Stimulated activated memory B cell treated with anti-CD40 and anti-IgM and Interleukin-4, amounts not matched to agents 10 μg/mL and 1 μg/mL and 100 μg/mL, for 72 hours (primary cell): ENCODE results near the gene SCN2B.
"Not testable (repeated sequence)": the region's sequence is repeated elsewhere in the genome, so short reads cannot be mapped to it uniquely, and the experiment has no call there.

Experiments
- ATAC-seq: fragments of 150-1000 bp; cut with Tn5 transposase; 2 replicates; pipeline ENCODE4 v1.10.0; 2021
- H3K27ac Mint-ChIP-seq: one replicate; pipeline ENCODE4 v1.8.0; 2022; ENCODE audit warnings: mild to moderate bottlenecking, mixed read lengths
- H3K27me3 Mint-ChIP-seq: one replicate; pipeline ENCODE4 v1.8.0; 2022; ENCODE audit warnings: mixed read lengths
- H3K36me3 Mint-ChIP-seq: one replicate; pipeline ENCODE4 v1.8.0; 2022; ENCODE audit warnings: mixed read lengths
- H3K4me1 Mint-ChIP-seq: one replicate; pipeline ENCODE4 v1.8.0; 2022; ENCODE audit warnings: mixed read lengths
- H3K4me3 Mint-ChIP-seq: one replicate; pipeline ENCODE4 v1.8.0; 2022; ENCODE audit warnings: mild to moderate bottlenecking, moderate library complexity, mixed read lengths
- H3K9me3 Mint-ChIP-seq: one replicate; pipeline ENCODE4 v1.8.0; 2022; ENCODE audit warnings: mixed read lengths

The SCN2B gene

GRCh38 chr11:118198370-118198769 lies 21.9 kb upstream of the SCN2B start:
- Mint-ChIP-seq H3K9me3 (peaks cover 3% of the 10 kb centered on the region), H3K4me1 (peaks cover 16% of the 10 kb centered on the region), H3K4me3 (no peak overlapping the region), H3K27me3 (no peaks in the 10 kb centered on the region), H3K27ac (peak overlapping the region; percentile 60), H3K36me3 (peaks cover 8% of the 10 kb centered on the region)
- ATAC-seq = peak; percentile 80

- Mint-ChIP-seq H3K27me3 (peaks cover 14% of the 10 kb centered on the region), H3K9me3 (peaks cover 15% of the 10 kb centered on the region), H3K4me3 (no peak overlapping the region), H3K27ac (no peak overlapping the region), H3K36me3 (peaks cover 18% of the 10 kb centered on the region), H3K4me1 (peaks cover 24% of the 10 kb centered on the region)
- no peak for ATAC-seq
Observed at GRCh38 chr11:118194835-118195627, 18.6 kb upstream of the SCN2B start.

GRCh38 chr11:118193910-118194566 lies 17.6 kb upstream of the SCN2B start:
- ATAC-seq = peak; percentile 24
- peaks cover 24% of the 10 kb centered on the region for H3K4me1 Mint-ChIP-seq
- H3K36me3 Mint-ChIP-seq = peaks cover 18% of the 10 kb centered on the region
- no peak overlapping the region for H3K4me3 Mint-ChIP-seq
- H3K9me3 Mint-ChIP-seq = peaks cover 15% of the 10 kb centered on the region
- H3K27me3 Mint-ChIP-seq = peaks cover 24% of the 10 kb centered on the region
- peak overlapping the region; percentile 42 for H3K27ac Mint-ChIP-seq

- peaks cover 13% of the 10 kb centered on the region for H3K4me1 Mint-ChIP-seq
- peaks cover 17% of the 10 kb centered on the region for H3K9me3 Mint-ChIP-seq
- peaks cover 18% of the 10 kb centered on the region for H3K36me3 Mint-ChIP-seq
- H3K27me3 Mint-ChIP-seq = peaks cover 35% of the 10 kb centered on the region
- not testable (repeated sequence) for ATAC-seq, H3K27ac Mint-ChIP-seq, H3K4me3 Mint-ChIP-seq
Observed at GRCh38 chr11:118192817-118193216, 16.4 kb upstream of the SCN2B start.

- not testable (repeated sequence) for ATAC-seq, H3K27ac Mint-ChIP-seq, H3K4me3 Mint-ChIP-seq
- Mint-ChIP-seq H3K27me3 (peaks cover 46% of the 10 kb centered on the region), H3K4me1 (peaks cover 20% of the 10 kb centered on the region), H3K36me3 (peaks cover 18% of the 10 kb centered on the region), H3K9me3 (peaks cover 17% of the 10 kb centered on the region)
Observed at GRCh38 chr11:118190942-118191506, 14.6 kb upstream of the SCN2B start.

GRCh38 chr11:118186346-118187107 lies 10.1 kb upstream of the SCN2B start:
- peaks cover 55% of the 10 kb centered on the region for H3K27me3 Mint-ChIP-seq
- no peak overlapping the region for H3K4me3 Mint-ChIP-seq
- no peak for ATAC-seq
- peaks cover 8% of the 10 kb centered on the region for H3K9me3 Mint-ChIP-seq
- no peaks in the 10 kb centered on the region for H3K36me3 Mint-ChIP-seq
- H3K27ac Mint-ChIP-seq = no peak overlapping the region
- peaks cover 7% of the 10 kb centered on the region for H3K4me1 Mint-ChIP-seq

GRCh38 chr11:118184784-118185579 lies 8.5 kb upstream of the SCN2B start:
- Mint-ChIP-seq H3K4me1 (peaks cover 7% of the 10 kb centered on the region), H3K36me3 (no peaks in the 10 kb centered on the region), H3K9me3 (peaks cover 4% of the 10 kb centered on the region), H3K4me3 (no peak overlapping the region), H3K27ac (no peak overlapping the region), H3K27me3 (peaks cover 53% of the 10 kb centered on the region)
- peak; percentile 66 for ATAC-seq

- H3K27me3 Mint-ChIP-seq = peaks cover 53% of the 10 kb centered on the region
- H3K9me3 Mint-ChIP-seq, H3K4me3 Mint-ChIP-seq, H3K4me1 Mint-ChIP-seq, H3K27ac Mint-ChIP-seq, H3K36me3 Mint-ChIP-seq, ATAC-seq: not testable (repeated sequence)
Observed at GRCh38 chr11:118183691-118184090, 7.3 kb upstream of the SCN2B start.

GRCh38 chr11:118180300-118180703 lies 3.9 kb upstream of the SCN2B start:
- Mint-ChIP-seq H3K4me1 (no peaks in the 10 kb centered on the region), H3K4me3 (no peak overlapping the region), H3K36me3 (no peaks in the 10 kb centered on the region), H3K9me3 (peaks cover 2% of the 10 kb centered on the region), H3K27ac (no peak overlapping the region), H3K27me3 (peaks cover 55% of the 10 kb centered on the region)
- peak; percentile 16 for ATAC-seq

GRCh38 chr11:118176778-118177134 lies 317 bp upstream of the SCN2B start:
- peaks cover 62% of the 10 kb centered on the region for H3K27me3 Mint-ChIP-seq
- H3K36me3 Mint-ChIP-seq = no peaks in the 10 kb centered on the region
- ATAC-seq = no peak
- no peaks in the 10 kb centered on the region for H3K9me3 Mint-ChIP-seq
- H3K27ac Mint-ChIP-seq = no peak overlapping the region
- no peak overlapping the region for H3K4me3 Mint-ChIP-seq
- H3K4me1 Mint-ChIP-seq = no peaks in the 10 kb centered on the region

GRCh38 chr11:118175031-118175992 lies 1.1 kb downstream of the SCN2B start:
- Mint-ChIP-seq H3K4me1 (no peaks in the 10 kb centered on the region), H3K27ac (no peak overlapping the region), H3K27me3 (peaks cover 58% of the 10 kb centered on the region), H3K36me3 (no peaks in the 10 kb centered on the region), H3K9me3 (no peaks in the 10 kb centered on the region), H3K4me3 (no peak overlapping the region)
- ATAC-seq = no peak

GRCh38 chr11:118174006-118174567 lies 2.4 kb downstream of the SCN2B start:
- Mint-ChIP-seq H3K27me3 (peaks cover 58% of the 10 kb centered on the region), H3K36me3 (no peaks in the 10 kb centered on the region), H3K4me3 (no peak overlapping the region), H3K27ac (no peak overlapping the region), H3K4me1 (no peaks in the 10 kb centered on the region), H3K9me3 (no peaks in the 10 kb centered on the region)
- ATAC-seq = no peak

- H3K27ac Mint-ChIP-seq = no peak overlapping the region
- H3K27me3 Mint-ChIP-seq = peaks cover 64% of the 10 kb centered on the region
- H3K9me3 Mint-ChIP-seq = no peaks in the 10 kb centered on the region
- no peak for ATAC-seq
- H3K4me3 Mint-ChIP-seq = no peak overlapping the region
- H3K4me1 Mint-ChIP-seq = no peaks in the 10 kb centered on the region
- H3K36me3 Mint-ChIP-seq = no peaks in the 10 kb centered on the region
Observed at GRCh38 chr11:118172356-118172755, 4.1 kb downstream of the SCN2B start.
